Progenitor cell of endocrine pancreas (in vitro differentiated cells): ENCODE measurements around the gene DEAF1. TPM values are rescaled to one million over a fixed set of nuclear protein-coding genes. Genes with fewer than 3 reads are reported as not detected.
A peak's percentile ranks its signal among the peaks of the same experiment; 100 is the strongest.

ENCODE experiments used
- DNase-seq: peaks from one replicate; pipeline ENCODE4 v3.0.0; 2021; ENCODE audit warnings: low spot score; ENCODE audit not compliant: unreplicated experiment
- H3K27ac Mint-ChIP-seq: 2 replicates; pipeline ENCODE4 v1.8.0; 2021; ENCODE audit warnings: mild to moderate bottlenecking, moderate library complexity, mixed read lengths
- H3K27me3 Mint-ChIP-seq: 2 replicates; pipeline ENCODE4 v1.8.0; 2021; ENCODE audit warnings: mixed read lengths
- H3K36me3 Mint-ChIP-seq: 2 replicates; pipeline ENCODE4 v1.8.0; 2022; ENCODE audit warnings: mixed read lengths; ENCODE audit not compliant: insufficient read depth
- H3K4me1 Mint-ChIP-seq: 2 replicates; pipeline ENCODE4 v1.8.0; 2021; ENCODE audit warnings: low read depth, mixed read lengths
- H3K4me3 Mint-ChIP-seq: 2 replicates; pipeline ENCODE4 v1.8.0; 2021; ENCODE audit warnings: low read depth, mild to moderate bottlenecking, moderate library complexity, mixed read lengths
- H3K9me3 Mint-ChIP-seq: 2 replicates; pipeline ENCODE4 v1.8.0; 2021; ENCODE audit warnings: low read depth, mixed read lengths
- CTCF ChIP-seq: fragments of 200-600 bp; sonication (generic); IDR thresholded peaks from one replicate; pipeline ENCODE4 v1.5.0; 2021; ENCODE audit warnings: antibody characterized with exemption, mild to moderate bottlenecking; ENCODE audit not compliant: unreplicated experiment
- total RNA-seq: library from RNA; stranded (reverse); gene quantifications from 2 replicates; pipeline ENCODE4 v1.2.1, GENCODE V29; 2021

The DEAF1 gene
- total RNA-seq, 1 donor from 2014 or later, result 49.2 TPM

GRCh38 chr11:598005-598680 lies 96.9 kb downstream of the DEAF1 start:
- TF ChIP-seq CTCF, result no peak
- no peak overlapping the region for H3K27ac Mint-ChIP-seq
- no peaks in the 10 kb centered on the region for H3K9me3 Mint-ChIP-seq
- peaks cover 13% of the 10 kb centered on the region for H3K36me3 Mint-ChIP-seq
- H3K4me3 Mint-ChIP-seq, result no peak overlapping the region
- no peak for DNase-seq
- no peaks in the 10 kb centered on the region for H3K4me1 Mint-ChIP-seq
- H3K27me3 Mint-ChIP-seq, result no peaks in the 10 kb centered on the region

GRCh38 chr11:597166-597725 lies 97.8 kb downstream of the DEAF1 start:
- H3K27me3 Mint-ChIP-seq, result no peaks in the 10 kb centered on the region
- no peak for DNase-seq
- H3K36me3 Mint-ChIP-seq, result peaks cover 16% of the 10 kb centered on the region
- H3K9me3 Mint-ChIP-seq, result no peaks in the 10 kb centered on the region
- no peaks in the 10 kb centered on the region for H3K4me1 Mint-ChIP-seq
- H3K4me3 Mint-ChIP-seq, result no peak overlapping the region
- TF ChIP-seq CTCF, result peak; percentile 32
- peak overlapping the region; percentile 67 for H3K27ac Mint-ChIP-seq

GRCh38 chr11:596374-596773 lies 98.6 kb downstream of the DEAF1 start:
- Mint-ChIP-seq H3K4me1 (no peaks in the 10 kb centered on the region), H3K27ac (no peak overlapping the region)
- TF ChIP-seq CTCF, result no peak

GRCh38 chr11:595400-595799 lies 99.6 kb downstream of the DEAF1 start:
- Mint-ChIP-seq H3K27me3 (no peaks in the 10 kb centered on the region), H3K4me3 (no peak overlapping the region), H3K4me1 (no peaks in the 10 kb centered on the region), H3K9me3 (no peaks in the 10 kb centered on the region), H3K27ac (no peak overlapping the region), H3K36me3 (peaks cover 19% of the 10 kb centered on the region)
- no peak for TF ChIP-seq CTCF
- no peak for DNase-seq

More at GRCh38 chr11:596374-596773, 98.6 kb downstream of the DEAF1 start:
- Mint-ChIP-seq H3K9me3 (no peaks in the 10 kb centered on the region), H3K4me3 (no peak overlapping the region), H3K27me3 (no peaks in the 10 kb centered on the region), H3K36me3 (peaks cover 17% of the 10 kb centered on the region)
- no peak for DNase-seq

Other genes with a start within 250 kb of the DEAF1 start
- 48.2 and 50.4 TPM in 2 replicates for gene PTDSS2, start 244.9 kb downstream of the DEAF1 start, total RNA-seq
- 49.4 and 52.6 TPM in 2 replicates for gene RNH1, start 188.0 kb downstream of the DEAF1 start, total RNA-seq
- 53.4 and 61.6 TPM in 2 replicates for gene HRAS, start 159.6 kb downstream of the DEAF1 start, total RNA-seq
- 5.1 and 5.4 TPM in 2 replicates for gene LRRC56, start 157.7 kb downstream of the DEAF1 start, total RNA-seq
- 15.6 and 19.3 TPM in 2 replicates for gene LMNTD2, start 134.5 kb downstream of the DEAF1 start, total RNA-seq
- gene RASSF7, start 134.3 kb downstream of the DEAF1 start, total RNA-seq, result 38.2 and 40.8 TPM in 2 replicates
- gene PHRF1, start 118.8 kb downstream of the DEAF1 start, total RNA-seq, result 44.4 and 44.9 TPM in 2 replicates
- 8.7 and 12.6 TPM in 2 replicates for gene IRF7, start 79.3 kb downstream of the DEAF1 start, total RNA-seq
- gene CDHR5, start 70.3 kb downstream of the DEAF1 start, total RNA-seq, result 0.24 and 0.98 TPM in 2 replicates
- 2.9 and 3.8 TPM in 2 replicates for gene SCT, start 68.0 kb downstream of the DEAF1 start, total RNA-seq
- gene DRD4, start 58.0 kb downstream of the DEAF1 start, total RNA-seq, result 1.1 and 2.7 TPM in 2 replicates
- gene TMEM80, start 594 bp upstream of the DEAF1 start, total RNA-seq, result 29.4 and 32.6 TPM in 2 replicates
- gene EPS8L2, start 11.0 kb upstream of the DEAF1 start, total RNA-seq, result 100.0 and 111 TPM in 2 replicates
- 112 and 120 TPM in 2 replicates for gene TALDO1, start 52.2 kb upstream of the DEAF1 start, total RNA-seq
- gene GATD1, start 82.3 kb upstream of the DEAF1 start, total RNA-seq, result 74.1 and 75.4 TPM in 2 replicates
- gene CEND1, start 94.9 kb upstream of the DEAF1 start, total RNA-seq, result not detected in 2 replicates
- gene SLC25A22, start 103.1 kb upstream of the DEAF1 start, total RNA-seq, result 40.5 and 48.9 TPM in 2 replicates
- 33.3 and 35.0 TPM in 2 replicates for gene PIDD1, start 110.0 kb upstream of the DEAF1 start, total RNA-seq
- gene RPLP2, start 114.7 kb upstream of the DEAF1 start, total RNA-seq, result 1,463 and 1,530 TPM in 2 replicates
- 47.3 and 51.1 TPM in 2 replicates for gene PNPLA2, start 123.7 kb upstream of the DEAF1 start, total RNA-seq
- 50.9 and 52.9 TPM in 2 replicates for gene CRACR2B, start 132.7 kb upstream of the DEAF1 start, total RNA-seq
- 154 and 160 TPM in 2 replicates for gene CD151, start 137.7 kb upstream of the DEAF1 start, total RNA-seq
- 89.6 and 97.9 TPM in 2 replicates for gene POLR2L, start 147.3 kb upstream of the DEAF1 start, total RNA-seq
- 24.9 and 27.7 TPM in 2 replicates for gene TSPAN4, start 147.6 kb upstream of the DEAF1 start, total RNA-seq
- gene CHID1, start 215.6 kb upstream of the DEAF1 start, total RNA-seq, result 79.1 and 87.0 TPM in 2 replicates
- 86.6 and 88.8 TPM in 2 replicates for gene AP2A2, start 230.6 kb upstream of the DEAF1 start, total RNA-seq